Left hindlimb (tissue), 1 donor: ENCODE data around the gene UQCR11.

ENCODE experiments used
- DNase-seq: peaks from one replicate; pipeline ENCODE4 v3.0.0-alpha.2; 2018

Gene UQCR11

DNA sequence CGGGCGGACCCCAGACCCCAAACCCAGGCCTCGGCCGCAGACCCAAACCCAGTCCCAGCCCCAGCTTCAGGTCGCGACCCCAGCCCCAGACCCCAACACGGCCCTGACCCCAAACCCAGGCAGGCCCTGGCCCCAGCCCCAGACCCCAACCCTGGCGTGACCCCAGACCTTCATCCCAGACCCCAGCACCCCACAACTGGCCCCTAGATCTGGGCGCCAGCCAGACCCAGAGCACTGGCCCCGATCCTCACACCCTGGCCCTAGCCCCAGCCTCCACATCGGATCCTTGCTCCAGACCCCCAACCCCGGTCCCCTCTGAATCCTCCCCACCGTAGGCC is 20.1 kb downstream of the UQCR11 start:
- DNase-seq: no peak

DNA sequence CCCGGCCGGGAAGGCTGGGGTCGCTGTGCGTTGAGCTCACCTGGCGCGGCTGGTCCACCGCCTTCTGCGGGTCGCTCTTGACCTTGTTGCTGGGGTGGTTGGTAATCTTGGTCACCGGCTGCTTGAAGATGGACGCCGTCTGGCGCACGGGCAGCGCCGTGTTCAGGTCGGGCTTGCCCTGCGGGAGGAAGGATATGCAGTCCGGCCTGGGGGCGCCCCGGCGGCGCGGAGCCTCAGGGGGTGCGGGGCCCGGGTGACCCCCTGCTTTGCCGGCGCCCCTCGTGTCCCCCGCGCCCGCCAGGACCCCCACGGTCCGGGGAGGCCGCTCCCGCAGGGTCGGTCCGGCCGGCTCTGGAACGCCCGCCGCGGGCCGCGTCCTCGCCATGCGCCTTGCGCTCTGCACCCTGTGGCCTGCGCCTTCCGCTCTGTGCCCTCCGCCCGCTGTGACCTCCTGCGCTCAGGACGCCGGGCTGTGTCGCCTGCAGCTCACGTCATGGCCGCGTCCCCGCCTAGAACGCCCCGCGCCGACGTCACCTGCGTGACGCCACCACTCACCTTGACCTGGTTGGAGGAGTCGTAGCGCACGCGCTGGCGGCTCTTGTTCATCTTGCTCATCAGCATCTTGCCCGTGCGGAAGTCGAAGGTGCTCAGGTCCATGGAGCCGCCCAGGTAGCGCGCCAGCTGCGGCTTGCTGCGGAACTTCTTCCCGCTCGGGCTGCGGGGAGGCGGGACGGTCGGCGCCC is 20.6 kb downstream of the UQCR11 start:
- no peak for DNase-seq

- DNase-seq: no peak
These were observed 23.1 kb downstream of the UQCR11 start for GRCh38 chr19:1582201-1582600.

DNA sequence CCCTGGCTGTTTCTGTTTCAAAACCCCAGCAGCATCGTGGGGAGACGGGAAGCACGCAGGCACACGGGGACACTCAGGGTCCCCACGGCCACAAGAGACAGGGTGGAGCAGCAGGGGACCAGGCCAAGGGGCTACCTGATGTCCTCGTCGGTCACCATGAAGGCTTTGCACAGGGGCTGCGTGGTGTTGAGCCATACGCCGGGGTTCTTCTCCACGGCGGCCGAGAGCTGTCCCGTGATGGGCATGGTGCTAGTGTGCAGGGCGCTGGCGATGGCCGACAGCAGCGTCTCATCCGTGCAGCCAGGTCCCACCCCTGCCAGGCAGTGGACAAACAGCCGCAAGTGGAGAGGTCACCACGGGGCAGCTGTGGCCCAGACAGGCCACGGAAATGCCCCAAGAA is 24.3 kb downstream of the UQCR11 start:
- no peak for DNase-seq

DNA sequence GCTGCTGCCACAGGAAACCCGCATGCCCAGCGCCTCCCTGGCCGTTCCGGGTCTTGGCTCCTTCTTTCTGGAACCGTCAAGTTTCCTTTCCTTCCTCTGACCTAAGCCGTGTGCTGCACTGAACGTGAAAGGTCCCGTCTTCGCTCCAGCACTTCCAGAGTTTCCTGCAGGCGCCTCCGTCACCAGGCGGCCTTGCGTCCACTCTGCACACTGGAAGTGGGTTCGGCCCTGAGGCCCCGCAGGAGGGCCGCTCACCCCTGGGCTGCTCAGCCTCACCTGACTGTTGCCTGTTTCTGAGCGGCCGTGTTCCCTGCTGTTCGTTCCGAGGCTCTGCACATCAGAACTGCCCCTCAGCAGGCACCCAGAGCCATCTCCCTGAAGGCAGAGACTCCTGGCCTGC is 24.9 kb downstream of the UQCR11 start:
- no peak for DNase-seq

DNA sequence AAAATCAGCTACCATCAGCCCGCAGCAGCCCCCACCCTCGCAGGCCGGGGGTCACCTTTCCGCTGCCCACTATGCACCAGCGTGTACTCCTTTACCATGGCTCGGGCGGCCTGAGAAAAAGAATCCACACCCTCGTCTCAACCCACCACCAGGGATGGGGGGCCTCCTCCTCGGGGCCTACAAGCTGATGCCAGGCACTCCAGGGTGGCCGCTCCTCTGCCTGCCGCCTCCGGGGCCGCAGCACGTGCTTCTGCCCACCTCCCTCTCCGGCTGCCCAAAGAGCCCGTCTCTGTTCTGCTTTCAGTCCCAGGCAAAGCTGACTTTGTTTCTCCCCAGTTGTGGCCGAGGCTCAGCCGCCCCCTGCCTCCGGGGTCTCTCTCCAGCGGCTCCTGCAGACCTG is 26.0 kb downstream of the UQCR11 start:
- DNase-seq: no peak

- DNase-seq: no peak
These were observed 27.2 kb downstream of the UQCR11 start for GRCh38 chr19:1577929-1578618.

- DNase-seq: no peak
These were observed 28.0 kb downstream of the UQCR11 start for GRCh38 chr19:1577090-1577928.

DNA sequence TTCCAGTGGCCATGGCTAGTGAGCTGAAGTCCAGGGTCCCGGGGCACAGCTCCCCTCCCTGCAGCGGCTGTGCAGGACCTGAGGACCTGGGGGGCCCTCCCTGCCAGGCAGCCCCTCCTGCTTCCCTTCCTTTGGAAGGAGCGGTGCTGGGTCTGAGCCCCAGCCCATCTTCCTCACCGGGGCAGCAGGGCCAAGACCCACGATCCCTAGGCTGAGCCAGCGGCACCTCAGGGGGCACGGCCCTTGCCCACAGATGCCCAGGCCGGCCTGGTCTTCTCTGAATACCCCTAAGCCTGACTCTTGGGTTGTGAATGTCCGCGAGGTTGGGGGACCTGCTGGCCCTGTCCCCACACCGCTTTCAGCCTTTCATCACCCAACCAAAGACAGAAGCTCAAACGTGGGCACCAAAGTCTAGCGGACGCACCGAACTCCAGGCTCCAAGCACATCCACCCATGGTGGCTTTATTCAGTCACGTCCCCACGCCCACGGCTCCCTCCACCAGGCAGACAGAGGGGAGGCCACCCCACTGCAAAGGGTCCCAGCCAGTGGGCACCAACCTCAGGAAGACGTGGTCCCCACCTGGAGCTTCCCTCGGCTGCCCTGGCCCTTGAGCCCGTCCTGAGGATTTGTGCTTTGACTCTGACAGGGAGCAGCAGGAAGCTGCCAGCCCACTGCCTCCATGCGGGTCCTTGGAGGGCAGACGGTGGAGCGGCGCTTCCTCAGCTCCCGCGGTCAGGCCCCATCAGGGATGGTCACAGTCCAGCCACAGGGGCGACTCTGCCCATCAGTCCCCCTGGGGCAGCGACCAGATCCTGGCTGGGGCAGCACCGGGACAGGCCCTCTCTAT is 28.8 kb downstream of the UQCR11 start:
- no peak for DNase-seq

DNA sequence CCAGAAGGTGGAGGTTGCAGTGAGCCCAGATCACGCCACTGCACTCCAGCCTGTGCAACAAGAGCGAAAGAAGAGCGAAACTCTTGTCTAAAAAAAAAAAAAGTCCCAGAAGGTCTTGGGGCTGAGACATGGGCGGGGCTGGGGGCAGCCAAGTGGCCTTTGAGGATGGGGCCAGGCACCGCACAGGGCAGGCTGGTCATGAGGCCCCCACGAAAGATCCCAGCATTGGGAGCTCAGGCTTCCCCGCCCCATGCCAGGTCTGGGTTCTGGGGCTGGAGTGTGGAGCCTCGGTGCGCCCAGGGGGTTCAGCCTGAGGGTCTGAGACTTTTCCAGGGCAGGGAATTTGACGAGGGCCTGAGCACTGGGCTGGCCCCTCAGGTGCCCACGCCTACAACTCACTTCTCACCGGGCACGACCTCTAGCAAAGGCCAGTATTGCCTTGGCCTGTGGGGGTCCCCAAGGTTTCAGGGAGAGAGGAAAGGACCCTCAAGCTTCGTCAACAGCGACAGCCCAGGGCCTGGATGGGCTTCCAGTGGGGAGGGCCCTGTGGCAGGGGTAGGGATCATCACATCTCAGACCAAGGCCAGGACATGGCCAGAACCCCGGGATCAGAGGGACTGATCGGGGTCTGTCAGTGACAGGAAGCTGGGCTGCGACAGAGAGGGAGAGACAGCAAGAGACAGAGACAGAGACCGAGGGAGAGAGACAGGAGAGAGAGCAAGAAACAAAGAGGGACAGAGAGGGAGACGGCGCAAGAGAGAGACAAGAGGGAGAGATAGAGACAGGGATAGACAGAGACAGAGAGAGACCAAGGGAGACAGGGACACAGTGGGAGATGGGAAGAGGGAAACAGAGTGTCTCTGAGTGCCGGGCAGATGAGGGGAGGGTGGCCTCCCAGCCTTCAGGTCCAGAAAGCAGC is 29.7 kb downstream of the UQCR11 start:
- no peak for DNase-seq

GRCh38 chr19:1574354-1575136 is 30.7 kb downstream of the UQCR11 start:
- DNase-seq: no peak

- no peak for DNase-seq
These were observed 32.5 kb downstream of the UQCR11 start for GRCh38 chr19:1572795-1573194.

DNA sequence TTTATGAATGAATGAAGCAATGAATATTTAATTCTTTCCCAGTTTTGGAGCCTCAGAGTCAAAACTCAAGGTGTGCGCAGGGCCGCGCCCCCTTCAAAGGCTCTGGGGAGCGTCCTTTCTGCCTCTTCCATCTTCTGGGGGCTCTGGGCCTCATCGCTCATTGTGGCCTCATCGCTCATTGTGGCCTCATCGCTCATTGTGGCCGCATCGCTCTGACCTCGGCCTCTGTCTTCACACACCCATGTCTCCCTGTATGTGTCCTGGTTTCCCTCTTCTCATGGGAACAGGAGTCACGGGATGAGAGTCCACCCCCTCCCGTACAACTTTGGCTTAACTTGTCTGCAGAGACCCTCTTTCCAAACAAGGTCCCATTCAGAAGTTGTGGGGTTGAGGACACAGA is 33.9 kb downstream of the UQCR11 start:
- DNase-seq: no peak

DNA sequence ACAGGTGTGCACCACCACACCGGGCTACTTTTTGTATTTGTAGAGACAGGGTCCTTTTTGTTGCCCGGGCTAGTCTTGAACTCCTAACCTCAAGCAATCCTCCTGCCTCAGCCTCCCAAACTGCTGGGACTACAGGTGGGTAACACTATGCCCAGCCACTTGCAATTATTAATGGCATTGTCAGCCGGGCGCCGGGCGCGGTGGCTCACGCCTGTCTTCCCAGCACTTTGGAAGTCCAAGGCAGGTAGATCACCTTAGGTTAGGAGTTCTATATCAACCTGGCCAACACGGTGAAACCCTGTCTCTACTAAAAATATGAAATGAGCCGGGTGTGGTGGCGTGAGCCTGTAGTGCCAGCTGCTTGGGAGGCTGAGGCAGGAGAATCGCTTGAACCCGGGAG is 34.4 kb downstream of the UQCR11 start:
- DNase-seq: no peak

DNA sequence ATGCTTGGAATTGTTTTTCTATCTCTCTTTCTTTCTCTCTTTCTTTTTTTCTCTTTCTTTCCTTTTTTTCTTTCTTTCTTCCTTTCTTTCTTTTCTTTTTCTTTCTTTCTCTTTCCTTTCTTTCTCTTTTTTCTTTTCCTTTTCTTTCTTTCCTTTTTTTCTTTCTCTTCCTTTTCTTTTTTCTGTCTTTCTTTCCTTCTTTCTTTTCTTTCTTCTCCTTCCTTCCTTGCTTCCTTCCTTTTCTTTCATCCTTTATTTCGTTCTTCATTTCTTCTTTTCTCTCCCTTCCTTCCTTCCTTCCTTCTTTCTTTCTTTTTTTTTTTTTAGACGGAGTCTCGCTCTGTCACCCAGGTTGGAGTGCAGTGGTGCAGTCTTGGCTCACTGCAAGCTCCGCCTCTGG is 35.3 kb downstream of the UQCR11 start:
- no peak for DNase-seq

DNA sequence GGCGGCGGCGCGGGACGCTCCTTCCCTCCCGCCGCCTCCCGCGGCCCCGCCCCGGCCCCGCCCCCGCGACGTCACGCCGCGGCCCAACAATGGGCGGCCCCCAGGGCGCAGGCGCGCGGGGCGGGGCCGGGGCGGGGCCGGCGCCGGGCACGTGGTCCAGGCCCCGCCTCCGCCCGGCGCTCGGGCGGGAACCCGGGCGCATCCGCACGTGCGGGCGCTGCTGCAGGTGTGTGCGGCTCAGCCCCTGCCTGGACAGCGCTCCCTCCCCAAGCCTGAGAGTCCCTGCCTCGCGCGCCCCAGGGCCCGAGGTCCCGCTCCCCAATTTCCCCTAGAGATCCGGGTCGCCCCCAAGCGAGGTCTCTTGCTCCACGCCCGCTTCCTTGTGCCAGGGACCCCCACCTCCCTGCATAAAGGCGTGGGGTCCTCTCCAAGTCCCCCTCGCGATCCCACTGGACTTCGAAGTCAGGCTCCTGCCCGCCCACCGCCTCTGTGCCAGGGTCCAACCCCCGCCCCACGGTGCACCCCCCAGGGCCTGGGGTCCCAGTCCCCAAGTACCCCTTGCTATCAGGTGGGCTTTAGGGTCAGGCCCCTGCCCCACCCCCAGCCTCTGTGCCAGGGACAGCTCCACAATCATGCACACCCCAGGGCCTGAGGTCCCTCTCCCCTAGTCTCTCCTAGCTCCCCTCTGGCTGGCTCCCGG is 36.8 kb downstream of the UQCR11 start, which contains the start of gene MEX3D:
Gene MEX3D, minus strand, starts transcription at position 6 of the 700 bp plus-strand sequence. CDS start 267 bp downstream, outside the sequence.
- peak; percentile 73 for DNase-seq

DNA sequence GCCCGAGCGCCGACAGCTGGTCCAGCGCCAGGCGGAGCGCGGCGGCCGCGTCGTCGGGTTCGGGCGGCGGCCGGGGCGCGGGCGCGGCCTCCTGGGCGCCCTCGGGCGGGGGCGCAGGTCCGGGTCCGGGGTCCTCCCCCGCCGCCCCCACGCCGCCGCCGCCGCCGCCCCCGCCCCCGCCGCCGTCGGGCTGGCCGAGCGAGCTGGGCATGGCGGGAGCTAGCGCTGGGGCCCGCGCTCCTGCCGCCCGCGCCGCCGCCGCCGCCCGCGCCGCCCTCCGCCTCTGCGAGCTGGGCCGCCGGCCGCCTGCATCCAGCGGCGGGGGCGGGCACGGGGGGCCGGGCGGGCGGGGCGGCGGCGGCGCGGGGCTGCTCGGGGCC is 37.4 kb downstream of the UQCR11 start:
- no peak for DNase-seq

- peak; percentile 58 for DNase-seq
These were observed 38.0 kb downstream of the UQCR11 start for GRCh38 chr19:1567116-1567847.

GRCh38 chr19:1566392-1567115 is 38.7 kb downstream of the UQCR11 start:
- peak; percentile 91 for DNase-seq
